Measurements from ENCODE around the gene C14orf132. TPM values are rescaled to one million over a fixed set of nuclear protein-coding genes. Genes with fewer than 3 reads are reported as not detected.

The C14orf132 gene
- total and polyA plus RNA-seq, 2 experiments from 2014 or later, result 13.9 to 14.1 TPM

DNA sequence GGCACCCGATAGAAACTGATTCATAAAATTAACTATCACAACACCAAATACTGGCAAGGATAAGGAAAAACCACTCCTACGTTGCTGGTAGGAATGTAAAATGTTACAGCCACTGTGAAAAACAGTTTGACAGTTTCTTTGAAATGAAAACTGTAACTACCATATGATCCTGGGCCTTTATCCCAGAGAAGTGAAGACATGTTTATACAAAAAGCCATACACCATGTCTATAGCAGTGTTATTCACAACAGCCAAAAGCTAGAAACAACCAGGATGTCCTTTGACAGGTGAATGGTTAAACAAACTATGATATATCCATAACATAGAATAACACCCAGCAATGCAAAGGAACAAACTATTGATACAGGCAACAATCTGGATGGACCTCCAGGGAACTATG lies 3.7 kb upstream of the C14orf132 start:
- H3K27me3 ChIP-seq, result peaks cover 31% of the 10 kb centered on the region
- DNase-seq (ENCODE audit: low read depth in 1 of 2, low spot score in 1 of 2), result no peak
- H3K4me1 ChIP-seq (ENCODE audit: low read depth), result no peaks in the 10 kb centered on the region
- H3K4me3 ChIP-seq, result no peak overlapping the region
- TF ChIP-seq CTCF (IDR thresholded peaks at IDR 0.05; ENCODE audit: low read depth, low read length), result no peak
- H3K9me3 ChIP-seq (ENCODE audit: low read depth), result no peaks in the 10 kb centered on the region
- H3K36me3 ChIP-seq, result no peaks in the 10 kb centered on the region
- H3K27ac ChIP-seq, result no peak overlapping the region

GRCh38 chr14:96037891-96038557 lies 1.1 kb upstream of the C14orf132 start:
- no peaks in the 10 kb centered on the region for H3K9me3 ChIP-seq (ENCODE audit: low read depth)
- no peaks in the 10 kb centered on the region for H3K36me3 ChIP-seq
- H3K4me1 ChIP-seq (ENCODE audit: low read depth), result no peaks in the 10 kb centered on the region
- H3K27ac ChIP-seq, result no peak overlapping the region
- peak in 1 of 2 donors; percentile 78 for DNase-seq (ENCODE audit: low read depth in 1 of 2, low spot score in 1 of 2)
- no peak for TF ChIP-seq CTCF (IDR thresholded peaks at IDR 0.05; ENCODE audit: low read depth, low read length)
- peaks cover 31% of the 10 kb centered on the region for H3K27me3 ChIP-seq
- no peak overlapping the region for H3K4me3 ChIP-seq

- DNase-seq (ENCODE audit: low read depth in 1 of 2, low spot score in 1 of 2), result no peak
These were observed 623 bp upstream of the C14orf132 start for GRCh38 chr14:96038558-96038919.

GRCh38 chr14:96039633-96040311 lies 610 bp downstream of the C14orf132 start:
- Histone ChIP-seq H3K9me3 (ENCODE audit: low read depth) (no peaks in the 10 kb centered on the region), H3K4me1 (ENCODE audit: low read depth) (no peaks in the 10 kb centered on the region), H3K4me3 (peak overlapping the region; percentile 88), H3K27ac (no peak overlapping the region), H3K36me3 (no peaks in the 10 kb centered on the region), H3K27me3 (peaks cover 31% of the 10 kb centered on the region)
- peak; percentile 28 for TF ChIP-seq CTCF (IDR thresholded peaks at IDR 0.05; ENCODE audit: low read depth, low read length)
- DNase-seq (ENCODE audit: low read depth in 1 of 2, low spot score in 1 of 2), result peak; percentile 40 to 67

More at GRCh38 chr14:96038558-96038919, 623 bp upstream of the C14orf132 start:
- Histone ChIP-seq H3K27me3 (peaks cover 31% of the 10 kb centered on the region), H3K27ac (no peak overlapping the region), H3K4me3 (peak overlapping the region; percentile 88), H3K4me1 (ENCODE audit: low read depth) (no peaks in the 10 kb centered on the region), H3K9me3 (ENCODE audit: low read depth) (no peaks in the 10 kb centered on the region), H3K36me3 (no peaks in the 10 kb centered on the region)
- TF ChIP-seq CTCF (IDR thresholded peaks at IDR 0.05; ENCODE audit: low read depth, low read length), result no peak

DNA sequence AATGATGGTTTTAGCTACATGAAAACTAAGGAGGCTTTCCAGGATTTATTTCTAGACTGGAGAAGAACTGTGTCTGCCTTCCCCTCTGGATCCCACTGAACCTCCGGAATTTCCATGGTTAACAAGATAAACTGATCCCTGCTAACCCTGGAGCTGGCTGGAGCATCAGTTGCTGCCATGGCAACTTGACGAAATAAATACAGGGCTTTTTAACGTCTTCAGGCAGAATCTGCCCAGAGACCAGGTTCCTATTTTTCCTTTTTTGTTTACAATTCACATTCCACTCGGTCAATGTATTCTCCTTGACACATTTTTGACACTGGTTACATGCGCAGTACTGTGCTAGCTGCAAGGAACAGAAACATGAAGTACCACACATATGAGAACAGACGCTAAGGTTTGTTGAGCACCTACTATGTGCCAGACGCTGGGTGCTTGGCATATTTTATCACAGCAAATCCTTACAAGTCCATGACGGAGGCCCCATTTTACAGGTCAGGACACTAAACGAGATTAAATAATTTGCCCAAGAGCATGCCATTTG lies 1.7 kb downstream of the C14orf132 start:
- H3K4me1 ChIP-seq (ENCODE audit: low read depth), result no peaks in the 10 kb centered on the region
- H3K4me3 ChIP-seq, result no peak overlapping the region
- no peaks in the 10 kb centered on the region for H3K36me3 ChIP-seq
- H3K9me3 ChIP-seq (ENCODE audit: low read depth), result no peaks in the 10 kb centered on the region
- no peak for TF ChIP-seq CTCF (IDR thresholded peaks at IDR 0.05; ENCODE audit: low read depth, low read length)
- peaks cover 31% of the 10 kb centered on the region for H3K27me3 ChIP-seq
- no peak overlapping the region for H3K27ac ChIP-seq
- no peak for DNase-seq (ENCODE audit: low read depth in 1 of 2, low spot score in 1 of 2)
